IMR-90 (cell line): ENCODE results near the gene FTO. TPM values are rescaled to one million over a fixed set of nuclear protein-coding genes. Genes with fewer than 3 reads are reported as not detected.

ENCODE experiments used
- ATAC-seq: fragments of 200-7000 bp; cut with Tn5 transposase; 2 replicates; pipeline ENCODE4 v1.9.1; 2020; ENCODE audit warnings: low read depth, mild to moderate bottlenecking, moderate library complexity
- BruUV-seq: library from RNA; stranded (reverse); fragments of 400-500 nt; replicated peaks from 2 replicates; lab custom pipeline; 2021; lab: Mats Ljungman, UMichigan
- CTCF ChIA-PET: fragments of 300-600 bp; formaldehyde crosslinking; extraction: SDS; loops from one replicate; lab custom pipeline; 2021; ENCODE audit warnings: antibody characterized with exemption; lab: Yijun Ruan, JAX
- POLR2A ChIA-PET: fragments of 300-600 bp; sonication (Branson Sonifier 250); formaldehyde crosslinking; loops from one replicate; lab custom pipeline; 2022; ENCODE audit warnings: antibody characterized with exemption; ENCODE audit not compliant: unreplicated experiment; lab: Charles Lee
- DNase-seq: peaks from one replicate; pipeline ENCODE4 v3.0.0; 2013
- H2AFZ ChIP-seq: replicated peaks from 2 replicates; pipeline ENCODE3; 2013; ENCODE audit warnings: low read length, mild to moderate bottlenecking; ENCODE audit not compliant: poor library complexity
- H2AK5ac ChIP-seq: 2 replicates; pipeline ENCODE4 v1.6.1; 2013; ENCODE audit warnings: low read depth, low read length, inconsistent platforms
- H2AK9ac ChIP-seq: replicated peaks from 2 replicates; pipeline ENCODE3; 2013; ENCODE audit warnings: mild to moderate bottlenecking, low read depth, low read length, moderate library complexity; ENCODE audit not compliant: poor library complexity
- H2BK120ac ChIP-seq: 2 replicates; pipeline ENCODE4 v1.6.1; 2013; ENCODE audit warnings: low read depth, low read length, inconsistent platforms
- H2BK15ac ChIP-seq: 3 replicates; pipeline ENCODE4 v1.6.1; 2013; ENCODE audit warnings: low read depth, low read length, inconsistent platforms
- H2BK20ac ChIP-seq: 2 replicates; pipeline ENCODE4 v1.6.1; 2013; ENCODE audit warnings: low read depth, mild to moderate bottlenecking, inconsistent platforms, low read length, moderate library complexity
- H2BK5ac ChIP-seq: 2 replicates; pipeline ENCODE4 v1.6.1; 2013; ENCODE audit warnings: mild to moderate bottlenecking, low read depth, low read length, inconsistent platforms; ENCODE audit not compliant: poor library complexity, severe bottlenecking
- H3K14ac ChIP-seq: replicated peaks from 2 replicates; pipeline ENCODE4 v1.6.1; 2013; ENCODE audit warnings: low read depth, low read length, inconsistent platforms
- H3K18ac ChIP-seq: 2 replicates; pipeline ENCODE4 v1.6.1; 2013; ENCODE audit warnings: low read depth, low read length, control low read depth
- H3K23ac ChIP-seq: 2 replicates; pipeline ENCODE4 v1.6.1; 2013; ENCODE audit warnings: low read depth, low read length, inconsistent platforms
- H3K27ac ChIP-seq: 2 replicates; pipeline ENCODE4 v1.5.1; 2013; ENCODE audit warnings: mild to moderate bottlenecking, control low read depth, low read length; ENCODE audit not compliant: insufficient read depth
- H3K27me3 ChIP-seq: 2 replicates; pipeline ENCODE4 v1.6.1; 2013; ENCODE audit warnings: low read length; ENCODE audit not compliant: control insufficient read depth, insufficient read depth
- H3K36me3 ChIP-seq: 2 replicates; pipeline ENCODE4 v1.6.1; 2013; ENCODE audit warnings: low read length, mixed read lengths; ENCODE audit not compliant: control insufficient read depth, insufficient read depth
- H3K4ac ChIP-seq: 2 replicates; pipeline ENCODE4 v1.6.1; 2013; ENCODE audit warnings: low read depth, low read length, inconsistent platforms
- H3K4me1 ChIP-seq: 2 replicates; pipeline ENCODE4 v1.6.1; 2013; ENCODE audit warnings: low read length, mixed read lengths; ENCODE audit not compliant: control insufficient read depth, insufficient read depth
- H3K4me2 ChIP-seq: 2 replicates; pipeline ENCODE4 v1.6.1; 2013; ENCODE audit warnings: low read depth, mild to moderate bottlenecking, control low read depth, low read length, moderate library complexity
- H3K4me3 ChIP-seq: 2 replicates; pipeline ENCODE4 v1.5.1; 2013; ENCODE audit warnings: low read depth, mild to moderate bottlenecking, control low read depth, low read length, moderate library complexity; ENCODE audit not compliant: insufficient read depth
- H3K56ac ChIP-seq: 2 replicates; pipeline ENCODE4 v1.6.1; 2013; ENCODE audit warnings: low read length, inconsistent platforms; ENCODE audit not compliant: insufficient read depth; ENCODE audit errors: extremely low read depth
- H3K79me1 ChIP-seq, 2 experiments: 2 replicates each; pipeline ENCODE4 v1.6.1; 2013; ENCODE audit warnings: low read length in 2 of 2, inconsistent platforms in 1 of 2, low read depth in 1 of 2
- H3K9ac ChIP-seq: 2 replicates; pipeline ENCODE4 v1.6.1; 2013; ENCODE audit warnings: low read depth, low read length, control low read depth
- H3K9me1 ChIP-seq: 2 replicates; pipeline ENCODE4 v1.6.1; 2013; ENCODE audit warnings: low read length, inconsistent platforms; ENCODE audit not compliant: insufficient read depth
- H3K9me3 ChIP-seq: 2 replicates; pipeline ENCODE4 v1.6.1; 2013; ENCODE audit warnings: low read length; ENCODE audit not compliant: control insufficient read depth, insufficient read depth
- H4K20me1 ChIP-seq: 2 replicates; pipeline ENCODE4 v1.6.1; 2013; ENCODE audit warnings: low read length, inconsistent platforms; ENCODE audit not compliant: insufficient read depth
- H4K5ac ChIP-seq: 2 replicates; pipeline ENCODE4 v1.6.1; 2013; ENCODE audit warnings: mild to moderate bottlenecking, low read depth, low read length, control low read depth
- H4K8ac ChIP-seq, 2 experiments: 2 replicates each; pipeline ENCODE4 v1.6.1; 2013; ENCODE audit warnings: low read depth in 2 of 2, low read length in 2 of 2, control low read depth in 1 of 2, inconsistent platforms in 1 of 2
- H4K91ac ChIP-seq: 2 replicates; pipeline ENCODE4 v1.6.1; 2013; ENCODE audit warnings: low read depth, low read length, inconsistent platforms; ENCODE audit not compliant: insufficient read depth
- BHLHE40 ChIP-seq: fragments of 150-350 bp; IDR thresholded peaks from 2 replicates; pipeline ENCODE4 v1.6.1; 2016; ENCODE audit warnings: mild to moderate bottlenecking, low read depth, low read length
- CEBPB ChIP-seq: IDR thresholded peaks from 2 replicates; pipeline ENCODE4 v1.6.1; 2012; ENCODE audit warnings: low read depth, low read length, improper control_type of control experiment
- CHD1 ChIP-seq: IDR thresholded peaks from 2 replicates; pipeline ENCODE4 v1.6.1; 2012; ENCODE audit warnings: low read depth, low read length, improper control_type of control experiment
- FOS ChIP-seq: fragments of 150-350 bp; IDR thresholded peaks from 2 replicates; pipeline ENCODE4 v1.6.1; 2016; ENCODE audit warnings: low read depth, low read length
- MAFK ChIP-seq: IDR thresholded peaks from 2 replicates; pipeline ENCODE4 v1.6.1; 2012; ENCODE audit warnings: low read depth, low read length, improper control_type of control experiment
- MAZ ChIP-seq: IDR thresholded peaks from 2 replicates; pipeline ENCODE4 v1.6.1; 2012; ENCODE audit warnings: low read depth, mild to moderate bottlenecking, low read length, improper control_type of control experiment, moderate library complexity, borderline replicate concordance
- MXI1 ChIP-seq: IDR thresholded peaks from 2 replicates; pipeline ENCODE4 v1.6.1; 2012; ENCODE audit warnings: low read depth, mild to moderate bottlenecking, low read length, moderate library complexity, borderline replicate concordance
- NFE2L2 ChIP-seq: fragments of 150-350 bp; IDR thresholded peaks from 2 replicates; pipeline ENCODE4 v1.6.1; 2016; ENCODE audit warnings: low read depth, mild to moderate bottlenecking, low read length
- POLR2A ChIP-seq: IDR thresholded peaks from 2 replicates; pipeline ENCODE4 v1.6.1; 2012; ENCODE audit warnings: mild to moderate bottlenecking, low read depth, low read length
- RAD21 ChIP-seq: IDR thresholded peaks from 2 replicates; pipeline ENCODE4 v1.6.1; 2012; ENCODE audit warnings: low read length, improper control_type of control experiment
- RCOR1 ChIP-seq: IDR thresholded peaks from 2 replicates; pipeline ENCODE4 v1.6.1; 2012; ENCODE audit warnings: mild to moderate bottlenecking, low read length, improper control_type of control experiment; ENCODE audit not compliant: insufficient replicate concordance
- RFX5 ChIP-seq: IDR thresholded peaks from 2 replicates; pipeline ENCODE4 v1.8.0; 2012; ENCODE audit warnings: low read depth, mild to moderate bottlenecking, low read length, moderate library complexity
- SMC3 ChIP-seq: fragments of 150-350 bp; IDR thresholded peaks from 2 replicates; pipeline ENCODE4 v1.6.1; 2016; ENCODE audit warnings: low read depth, mild to moderate bottlenecking, antibody characterized with exemption, low read length, moderate library complexity
- WGBS, 2 experiments: methylation state at CpG; one replicate each; pipeline versions ENCODE4 v1.1.5 to v1.1.7; 2013; ENCODE audit warnings: missing lambda C conversion rate in 2 of 2; ENCODE audit not compliant: insufficient read length in 1 of 2; ENCODE audit errors: extremely low coverage in 2 of 2; 5-methylcytosine and 5-hydroxymethylcytosine counted together
- dilution Hi-C: fragments of 300-500 bp; cut with HindIII; formaldehyde crosslinking; loops from one replicate; pipeline ENCODE4 v1.14.3; 2018; ENCODE audit warnings: low sequenced_read_pairs; ENCODE audit not compliant: unreplicated experiment
- in situ Hi-C: fragments of 300-500 bp; cut with MboI; formaldehyde crosslinking; loops from 3 replicates; pipeline ENCODE4 v1.14.3; 2019; ENCODE audit warnings: low sequenced_read_pairs, inconsistent platforms, mixed read lengths
- intact Hi-C: fragments of 100-400 bp; cut with micrococcal nuclease; formaldehyde crosslinking; loops from 2 replicates; pipeline ENCODE4 v1.10.0; 2022
- polyA plus RNA-seq, 3 experiments: library from polyadenylated mRNA; depleted of rRNA; stranded (reverse); fragments of >200 nt; gene quantifications; 2 replicates each; pipeline ENCODE4 v1.2.3, GENCODE V29; 2012; ENCODE audit warnings: low replicate concordance in 1 of 3
- total RNA-seq: library from RNA; depleted of rRNA; stranded (reverse); fragments of >200 nt; gene quantifications from 2 replicates; pipeline ENCODE4 v1.2.3, GENCODE V29; 2012
- TF ChIP-seq, protein P1 (sequence below): conservative IDR thresholded peaks from 2 replicates; pipeline ENCODE4 v1.5.1; 2012; ENCODE audit warnings: mild to moderate bottlenecking, low read depth, low read length, improper control_type of control experiment
- TF ChIP-seq, protein P2 (sequence below): fragments of 150-350 bp; IDR thresholded peaks from 2 replicates; pipeline ENCODE4 v1.6.1; 2017; ENCODE audit warnings: mild to moderate bottlenecking, antibody characterized with exemption, low read length, low read depth
- TF ChIP-seq, protein P3 (sequence below): fragments of 150-350 bp; IDR thresholded peaks from 2 replicates; pipeline ENCODE4 v1.6.1; 2016; ENCODE audit warnings: low read depth, mild to moderate bottlenecking, low read length, moderate library complexity, borderline replicate concordance

FTO gene
- total and polyA plus RNA-seq, 2 of the 4 experiments (the other 2 are of a cell fraction), result 70.3 to 132 TPM

DNA sequence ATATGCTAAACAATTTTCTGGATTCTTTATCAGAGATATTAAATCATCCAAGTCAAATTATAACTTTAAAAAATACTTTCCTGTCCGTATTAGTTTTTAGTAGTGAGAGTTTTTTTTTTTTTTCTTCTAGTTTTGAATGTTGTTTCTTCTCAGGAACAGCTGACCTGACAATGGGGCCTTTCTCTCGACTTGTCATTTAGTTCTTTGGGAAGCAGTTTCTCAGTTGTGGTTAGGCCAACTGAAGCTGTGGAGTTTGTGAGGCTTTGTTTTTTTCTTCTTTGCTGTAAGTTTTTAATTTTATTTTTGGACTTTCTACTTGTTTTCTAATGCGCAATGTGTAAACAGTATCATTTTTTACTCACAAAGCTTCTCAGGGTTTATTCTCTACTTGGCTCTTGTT lies 140.8 kb downstream of the FTO start:
- Histone ChIP-seq H4K5ac (no peak overlapping the region), H3K4me3 (no peak overlapping the region), H4K91ac (no peak overlapping the region), H3K4me1 (no peaks in the 10 kb centered on the region), H2BK15ac (no peak overlapping the region), H2BK120ac (no peak overlapping the region), H2BK5ac (no peak overlapping the region), H3K18ac (no peak overlapping the region), H3K9ac (no peak overlapping the region), H2BK20ac (no peak overlapping the region), H2AK5ac (no peak overlapping the region), H3K9me1 (no peaks in the 10 kb centered on the region), H2AFZ (no peak overlapping the region), H3K4me2 (no peak overlapping the region), H2AK9ac (no peak overlapping the region), H3K9me3 (no peaks in the 10 kb centered on the region), H3K79me1 (peaks cover 4 to 7% of the 10 kb centered on the region in 2 experiments; a peak in 3 of 4 replicates), H3K27me3 (no peaks in the 10 kb centered on the region), H3K36me3 (no peaks in the 10 kb centered on the region; the same call in 1 of the 2 replicates), H4K20me1 (no peaks in the 10 kb centered on the region), H4K8ac (no peak overlapping the region), H3K27ac (no peak overlapping the region), H3K14ac (no peak overlapping the region), H3K4ac (no peak overlapping the region), H3K56ac (no peak overlapping the region), H3K23ac (no peak overlapping the region)
- CTCF ChIA-PET, result interaction anchor here (0.6 kb wide), 1 partner anchor 467 kb away, joined by 3 read pairs; no protein-coding TSS in a partner anchor
- in situ Hi-C loops (no loop called here), dilution Hi-C loops (no loop called here), intact Hi-C loops (loop anchor here (5.0 kb wide), 1 partner anchor 32 kb away; no protein-coding TSS in a partner anchor)
- ATAC-seq (no peak), DNase-seq (no peak)
- WGBS, 2 experiments, result no CpG with 5 or more reads among the region's 3 CpGs
- POLR2A ChIA-PET, result no interaction called here
- TF ChIP-seq NFE2L2, result no peak
- TF ChIP-seq POLR2A, result no peak
- TF ChIP-seq SMC3, result no peak
- TF ChIP-seq, protein P1, sequence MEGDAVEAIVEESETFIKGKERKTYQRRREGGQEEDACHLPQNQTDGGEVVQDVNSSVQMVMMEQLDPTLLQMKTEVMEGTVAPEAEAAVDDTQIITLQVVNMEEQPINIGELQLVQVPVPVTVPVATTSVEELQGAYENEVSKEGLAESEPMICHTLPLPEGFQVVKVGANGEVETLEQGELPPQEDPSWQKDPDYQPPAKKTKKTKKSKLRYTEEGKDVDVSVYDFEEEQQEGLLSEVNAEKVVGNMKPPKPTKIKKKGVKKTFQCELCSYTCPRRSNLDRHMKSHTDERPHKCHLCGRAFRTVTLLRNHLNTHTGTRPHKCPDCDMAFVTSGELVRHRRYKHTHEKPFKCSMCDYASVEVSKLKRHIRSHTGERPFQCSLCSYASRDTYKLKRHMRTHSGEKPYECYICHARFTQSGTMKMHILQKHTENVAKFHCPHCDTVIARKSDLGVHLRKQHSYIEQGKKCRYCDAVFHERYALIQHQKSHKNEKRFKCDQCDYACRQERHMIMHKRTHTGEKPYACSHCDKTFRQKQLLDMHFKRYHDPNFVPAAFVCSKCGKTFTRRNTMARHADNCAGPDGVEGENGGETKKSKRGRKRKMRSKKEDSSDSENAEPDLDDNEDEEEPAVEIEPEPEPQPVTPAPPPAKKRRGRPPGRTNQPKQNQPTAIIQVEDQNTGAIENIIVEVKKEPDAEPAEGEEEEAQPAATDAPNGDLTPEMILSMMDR, result no peak
- TF ChIP-seq FOS, result no peak
- no peak for TF ChIP-seq CEBPB
- no peak for TF ChIP-seq MXI1
- no peak for TF ChIP-seq RCOR1
- TF ChIP-seq MAZ, result no peak
- TF ChIP-seq RFX5, result no peak
- no peak for TF ChIP-seq CHD1
- TF ChIP-seq MAFK, result no peak
- TF ChIP-seq RAD21, result no peak
- TF ChIP-seq, protein P2, sequence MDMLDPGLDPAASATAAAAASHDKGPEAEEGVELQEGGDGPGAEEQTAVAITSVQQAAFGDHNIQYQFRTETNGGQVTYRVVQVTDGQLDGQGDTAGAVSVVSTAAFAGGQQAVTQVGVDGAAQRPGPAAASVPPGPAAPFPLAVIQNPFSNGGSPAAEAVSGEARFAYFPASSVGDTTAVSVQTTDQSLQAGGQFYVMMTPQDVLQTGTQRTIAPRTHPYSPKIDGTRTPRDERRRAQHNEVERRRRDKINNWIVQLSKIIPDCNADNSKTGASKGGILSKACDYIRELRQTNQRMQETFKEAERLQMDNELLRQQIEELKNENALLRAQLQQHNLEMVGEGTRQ, result no peak
- TF ChIP-seq, protein P3, sequence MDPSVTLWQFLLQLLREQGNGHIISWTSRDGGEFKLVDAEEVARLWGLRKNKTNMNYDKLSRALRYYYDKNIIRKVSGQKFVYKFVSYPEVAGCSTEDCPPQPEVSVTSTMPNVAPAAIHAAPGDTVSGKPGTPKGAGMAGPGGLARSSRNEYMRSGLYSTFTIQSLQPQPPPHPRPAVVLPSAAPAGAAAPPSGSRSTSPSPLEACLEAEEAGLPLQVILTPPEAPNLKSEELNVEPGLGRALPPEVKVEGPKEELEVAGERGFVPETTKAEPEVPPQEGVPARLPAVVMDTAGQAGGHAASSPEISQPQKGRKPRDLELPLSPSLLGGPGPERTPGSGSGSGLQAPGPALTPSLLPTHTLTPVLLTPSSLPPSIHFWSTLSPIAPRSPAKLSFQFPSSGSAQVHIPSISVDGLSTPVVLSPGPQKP, result no peak
- no peak for TF ChIP-seq BHLHE40
- no TSS peak for BruUV-seq
